Activated CD8-positive, alpha-beta T cell treated with anti-CD3 and anti-CD28 coated beads for 36 hours (primary cell): Measurements from ENCODE around the gene RTN1. TPM values are rescaled to one million over a fixed set of nuclear protein-coding genes. Genes with fewer than 3 reads are reported as not detected.

Source experiments
- ATAC-seq: fragments of 200-7000 bp; cut with Tn5 transposase; one replicate; pipeline ENCODE4 v1.10.0; 2021; ENCODE audit warnings: mild to moderate bottlenecking, moderate library complexity
- CTCF ChIA-PET: fragments of 350-600 bp; sonication (Branson Sonifier 250); formaldehyde crosslinking; loops from one replicate; lab custom pipeline; 2021; ENCODE audit warnings: antibody characterized with exemption; lab: Charles Lee
- POLR2A ChIA-PET: fragments of 350-600 bp; sonication (Branson Sonifier 250); formaldehyde crosslinking; loops from one replicate; lab custom pipeline; 2021; ENCODE audit warnings: antibody characterized with exemption; lab: Charles Lee
- DNase-seq: peaks from one replicate; pipeline ENCODE4 v3.0.0-alpha.2; 2020
- H3K27ac Mint-ChIP-seq: one replicate; pipeline ENCODE4 v1.8.0; 2021; ENCODE audit warnings: mild to moderate bottlenecking, mixed read lengths
- H3K27me3 Mint-ChIP-seq: one replicate; pipeline ENCODE4 v1.8.0; 2021; ENCODE audit warnings: mixed read lengths
- H3K36me3 Mint-ChIP-seq: one replicate; pipeline ENCODE4 v1.8.0; 2021; ENCODE audit warnings: low read depth, mixed read lengths
- H3K4me1 Mint-ChIP-seq: one replicate; pipeline ENCODE4 v1.8.0; 2021; ENCODE audit warnings: low read depth, mixed read lengths
- H3K4me3 Mint-ChIP-seq: one replicate; pipeline ENCODE4 v1.8.0; 2021; ENCODE audit warnings: mild to moderate bottlenecking, moderate library complexity, mixed read lengths
- H3K9me3 Mint-ChIP-seq: one replicate; pipeline ENCODE4 v1.8.0; 2021; ENCODE audit warnings: mixed read lengths
- intact Hi-C: fragments of 100-400 bp; cut with micrococcal nuclease; formaldehyde crosslinking; loops from one replicate; pipeline ENCODE4 v1.10.0; 2022
- microRNA-seq: library from miRNA; unstranded; fragments of <30 nt; microRNA quantifications from one replicate; pipeline ENCODE4 v1.2.0, GENCODE V29; 2022; ENCODE audit warnings: borderline microRNAs expressed, borderline replicate concordance
- total RNA-seq, 2 experiments: library from RNA; stranded (reverse); gene quantifications; one replicate each; pipeline ENCODE4 v1.2.3, GENCODE V29; 2021
- TF ChIP-seq, protein P1 (sequence below): fragments of 200-600 bp; IDR thresholded peaks from one replicate; pipeline ENCODE4 v1.8.0; 2022; ENCODE audit warnings: antibody characterized with exemption, mild to moderate bottlenecking

RTN1 gene
- total RNA-seq, 2 experiments from 2014 or later, result not detected

DNA sequence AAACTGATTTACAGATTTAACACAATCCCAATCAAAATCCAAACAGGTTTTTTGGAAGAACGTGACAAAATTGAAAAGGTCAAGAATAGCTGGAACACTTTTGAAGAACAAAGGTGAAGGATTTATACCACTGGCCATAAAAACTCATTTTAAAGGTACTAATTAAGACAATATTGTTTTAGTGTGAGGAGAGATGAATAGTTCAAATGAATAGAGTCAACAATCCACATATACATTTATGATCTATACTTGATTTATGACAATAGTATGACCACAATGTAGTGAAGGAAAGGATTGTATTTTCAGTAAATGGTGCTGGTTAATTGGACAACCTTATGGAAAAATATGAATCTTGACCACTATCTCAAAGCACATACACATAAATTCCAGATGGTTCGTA, 323.3 kb downstream of the RTN1 start:
- Mint-ChIP-seq H3K27me3 (peaks cover 9% of the 10 kb centered on the region), H3K27ac (no peak overlapping the region), H3K9me3 (peaks cover 1% of the 10 kb centered on the region), H3K4me3 (no peak overlapping the region), H3K4me1 (no peaks in the 10 kb centered on the region), H3K36me3 (no peaks in the 10 kb centered on the region)
- DNase-seq (no peak), ATAC-seq (no peak)
- POLR2A ChIA-PET, result no interaction called here
- intact Hi-C loops, result no loop called here
- TF ChIP-seq, protein P1, sequence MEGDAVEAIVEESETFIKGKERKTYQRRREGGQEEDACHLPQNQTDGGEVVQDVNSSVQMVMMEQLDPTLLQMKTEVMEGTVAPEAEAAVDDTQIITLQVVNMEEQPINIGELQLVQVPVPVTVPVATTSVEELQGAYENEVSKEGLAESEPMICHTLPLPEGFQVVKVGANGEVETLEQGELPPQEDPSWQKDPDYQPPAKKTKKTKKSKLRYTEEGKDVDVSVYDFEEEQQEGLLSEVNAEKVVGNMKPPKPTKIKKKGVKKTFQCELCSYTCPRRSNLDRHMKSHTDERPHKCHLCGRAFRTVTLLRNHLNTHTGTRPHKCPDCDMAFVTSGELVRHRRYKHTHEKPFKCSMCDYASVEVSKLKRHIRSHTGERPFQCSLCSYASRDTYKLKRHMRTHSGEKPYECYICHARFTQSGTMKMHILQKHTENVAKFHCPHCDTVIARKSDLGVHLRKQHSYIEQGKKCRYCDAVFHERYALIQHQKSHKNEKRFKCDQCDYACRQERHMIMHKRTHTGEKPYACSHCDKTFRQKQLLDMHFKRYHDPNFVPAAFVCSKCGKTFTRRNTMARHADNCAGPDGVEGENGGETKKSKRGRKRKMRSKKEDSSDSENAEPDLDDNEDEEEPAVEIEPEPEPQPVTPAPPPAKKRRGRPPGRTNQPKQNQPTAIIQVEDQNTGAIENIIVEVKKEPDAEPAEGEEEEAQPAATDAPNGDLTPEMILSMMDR, result no peak
- CTCF ChIA-PET, result interaction anchor here (1.5 kb wide), 1 partner anchor 29 kb away, joined by 5 read pairs; the partner anchor contains the start of gene CCDC175

Small RNA genes lying within 50 kb of the gene (microRNA-seq; reads per million reads assigned to microRNA genes)
- not detected for gene MIR5586

Other genes starting within 250 kb of the RTN1 start
- gene LRRC9, start 49.4 kb upstream of the RTN1 start, total RNA-seq, result not detected
- gene PCNX4, start 221.1 kb upstream of the RTN1 start, total RNA-seq, result 10 to 100 TPM; 28.2 to 30.0 TPM